Hepatocyte (in vitro differentiated cells): ENCODE data around the gene ABLIM2. TPM values are rescaled to one million over a fixed set of nuclear protein-coding genes. Genes with fewer than 3 reads are reported as not detected.

Experiments used
- DNase-seq: peaks from one replicate; pipeline ENCODE4 v3.0.0-alpha.2; 2016; ENCODE audit warnings: low spot score
- H2AFZ ChIP-seq: fragments of 200-600 bp; sonication (generic); 2 replicates; pipeline ENCODE4 v1.6.0; 2016; ENCODE audit warnings: antibody characterized with exemption, mild to moderate bottlenecking
- H3K27ac ChIP-seq: fragments of 200-600 bp; sonication (generic); 2 replicates; pipeline ENCODE4 v1.5.1; 2016; ENCODE audit warnings: mild to moderate bottlenecking
- H3K27me3 ChIP-seq: fragments of 200-600 bp; sonication (generic); 2 replicates; pipeline ENCODE4 v1.6.1; 2016
- H3K36me3 ChIP-seq: fragments of 200-600 bp; sonication (generic); replicated peaks from 2 replicates; pipeline ENCODE4 v1.5.1; 2016; ENCODE audit warnings: low read depth; ENCODE audit not compliant: insufficient read depth
- H3K4me1 ChIP-seq: fragments of 200-600 bp; sonication (generic); 2 replicates; pipeline ENCODE4 v1.5.1; 2016; ENCODE audit warnings: mild to moderate bottlenecking, moderate library complexity; ENCODE audit not compliant: insufficient read depth
- H3K4me2 ChIP-seq: fragments of 200-600 bp; sonication (generic); 2 replicates; pipeline ENCODE4 v1.6.0; 2016
- H3K4me3 ChIP-seq: fragments of 200-600 bp; sonication (generic); 2 replicates; pipeline ENCODE4 v1.5.1; 2016; ENCODE audit warnings: mild to moderate bottlenecking
- H3K79me2 ChIP-seq: fragments of 200-600 bp; sonication (generic); 2 replicates; pipeline ENCODE4 v1.6.0; 2017; ENCODE audit warnings: mild to moderate bottlenecking
- H3K9me2 ChIP-seq: fragments of 200-600 bp; sonication (generic); replicated peaks from 2 replicates; pipeline ENCODE4 v1.6.0; 2017; ENCODE audit warnings: mild to moderate bottlenecking; ENCODE audit not compliant: insufficient read depth
- H3K9me3 ChIP-seq: fragments of 200-600 bp; sonication (generic); 2 replicates; pipeline ENCODE4 v1.5.1; 2016; ENCODE audit warnings: low read depth, mild to moderate bottlenecking
- H4K20me1 ChIP-seq: fragments of 200-600 bp; sonication (generic); 2 replicates; pipeline ENCODE4 v1.6.0; 2016; ENCODE audit warnings: mild to moderate bottlenecking; ENCODE audit not compliant: insufficient read depth, poor library complexity, severe bottlenecking
- EZH2 ChIP-seq: fragments of 200-600 bp; sonication (generic); IDR thresholded peaks from 2 replicates; pipeline ENCODE4 v1.6.1; 2016; ENCODE audit warnings: antibody characterized with exemption, mild to moderate bottlenecking, borderline replicate concordance
- EZH2phosphoT487 ChIP-seq: fragments of 200-600 bp; sonication (generic); IDR thresholded peaks from one replicate; pipeline ENCODE4 v1.6.1; 2018; ENCODE audit warnings: antibody characterized with exemption, mild to moderate bottlenecking, low read depth, moderate library complexity; ENCODE audit not compliant: unreplicated experiment, severe bottlenecking
- WGBS: methylation state at CpG from one replicate; pipeline ENCODE4 v1.1.6; 2016; ENCODE audit warnings: low lambda C conversion rate; ENCODE audit errors: missing lambda C conversion rate; 5-methylcytosine and 5-hydroxymethylcytosine counted together
- polyA plus RNA-seq: library from polyadenylated mRNA; unstranded; fragments of >200 nt; fragmentation: Nextera tagmentation; extraction: Ambion mirVana; gene quantifications from 2 replicates; pipeline ENCODE4 v1.2.1, GENCODE V29; 2016
- total RNA-seq: library from RNA; depleted of rRNA; stranded (reverse); fragments of >200 nt; gene quantifications from 2 replicates; pipeline ENCODE4 v1.2.3, GENCODE V29; 2014
- TF ChIP-seq, protein P1 (sequence below): fragments of 200-600 bp; sonication (generic); IDR thresholded peaks from 2 replicates; pipeline ENCODE4 v1.5.1; 2016; ENCODE audit warnings: antibody characterized with exemption, mild to moderate bottlenecking; ENCODE audit not compliant: poor library complexity

The ABLIM2 gene
- total and polyA plus RNA-seq, 2 experiments from 2014 or later = 1.7 to 2.0 TPM

DNA sequence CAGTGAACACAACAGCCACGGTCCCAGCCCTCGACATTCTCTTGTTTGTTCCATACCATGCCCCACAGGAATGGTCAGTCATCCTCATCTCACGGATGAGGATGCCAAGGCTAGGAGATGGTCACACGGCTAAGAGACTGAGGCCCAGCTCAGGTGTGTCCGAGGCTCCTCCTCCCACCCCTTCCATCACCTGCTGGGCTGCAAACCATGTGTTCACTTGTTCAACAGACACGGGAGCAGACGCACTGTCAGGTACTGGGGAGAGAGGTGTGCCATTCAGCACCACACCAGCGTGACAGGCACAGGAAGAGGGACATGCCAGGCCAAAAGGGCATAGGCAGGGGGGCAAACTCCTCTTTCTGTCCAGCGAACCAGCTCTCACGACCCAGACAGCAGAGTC is 45.9 kb downstream of the ABLIM2 start:
- no peaks in the 10 kb centered on the region for H4K20me1 ChIP-seq
- H3K4me3 ChIP-seq = no peak overlapping the region
- WGBS = 92% methylated on average over 10 of the region's 10 CpGs
- no peaks in the 10 kb centered on the region for H3K9me3 ChIP-seq
- H3K79me2 ChIP-seq = no peaks in the 10 kb centered on the region
- no peaks in the 10 kb centered on the region for H3K9me2 ChIP-seq
- no peaks in the 10 kb centered on the region for H3K36me3 ChIP-seq
- TF ChIP-seq EZH2phosphoT487 = no peak
- TF ChIP-seq EZH2 = no peak
- TF ChIP-seq, protein P1, sequence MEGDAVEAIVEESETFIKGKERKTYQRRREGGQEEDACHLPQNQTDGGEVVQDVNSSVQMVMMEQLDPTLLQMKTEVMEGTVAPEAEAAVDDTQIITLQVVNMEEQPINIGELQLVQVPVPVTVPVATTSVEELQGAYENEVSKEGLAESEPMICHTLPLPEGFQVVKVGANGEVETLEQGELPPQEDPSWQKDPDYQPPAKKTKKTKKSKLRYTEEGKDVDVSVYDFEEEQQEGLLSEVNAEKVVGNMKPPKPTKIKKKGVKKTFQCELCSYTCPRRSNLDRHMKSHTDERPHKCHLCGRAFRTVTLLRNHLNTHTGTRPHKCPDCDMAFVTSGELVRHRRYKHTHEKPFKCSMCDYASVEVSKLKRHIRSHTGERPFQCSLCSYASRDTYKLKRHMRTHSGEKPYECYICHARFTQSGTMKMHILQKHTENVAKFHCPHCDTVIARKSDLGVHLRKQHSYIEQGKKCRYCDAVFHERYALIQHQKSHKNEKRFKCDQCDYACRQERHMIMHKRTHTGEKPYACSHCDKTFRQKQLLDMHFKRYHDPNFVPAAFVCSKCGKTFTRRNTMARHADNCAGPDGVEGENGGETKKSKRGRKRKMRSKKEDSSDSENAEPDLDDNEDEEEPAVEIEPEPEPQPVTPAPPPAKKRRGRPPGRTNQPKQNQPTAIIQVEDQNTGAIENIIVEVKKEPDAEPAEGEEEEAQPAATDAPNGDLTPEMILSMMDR = no peak
- H3K27me3 ChIP-seq = no peaks in the 10 kb centered on the region
- H3K27ac ChIP-seq = peak overlapping the region; percentile 81
- no peak overlapping the region for H2AFZ ChIP-seq
- DNase-seq = no peak
- H3K4me2 ChIP-seq = no peak overlapping the region
- peaks cover 9% of the 10 kb centered on the region for H3K4me1 ChIP-seq

DNA sequence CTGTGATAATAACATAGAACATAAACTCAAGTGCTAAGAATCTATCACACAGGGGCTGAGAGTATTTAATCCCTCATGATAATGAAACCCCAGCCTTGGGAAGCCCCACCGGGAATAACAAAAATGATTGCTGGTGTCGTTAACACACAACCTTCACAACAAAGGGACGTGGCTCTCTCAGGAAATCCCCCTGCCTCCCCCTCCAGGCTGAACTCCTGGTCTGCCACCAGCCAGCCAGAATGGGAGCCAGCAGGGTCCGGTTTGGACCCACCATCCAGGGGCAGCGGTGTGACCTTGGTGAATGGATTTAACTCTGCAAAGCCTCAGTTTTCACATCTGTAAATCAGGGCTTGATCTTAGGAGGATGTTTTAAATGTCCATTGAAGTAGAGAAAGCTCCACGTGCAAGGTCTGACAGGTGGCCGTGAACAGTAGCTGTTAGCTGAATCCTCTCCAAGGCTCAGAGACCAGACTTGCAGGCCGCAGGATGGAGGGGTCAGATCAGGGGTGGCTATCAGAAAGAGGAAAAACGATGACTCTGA is 46.5 kb downstream of the ABLIM2 start:
- Histone ChIP-seq H3K9me3 (no peaks in the 10 kb centered on the region), H3K9me2 (no peaks in the 10 kb centered on the region), H3K36me3 (no peaks in the 10 kb centered on the region), H2AFZ (no peak overlapping the region), H3K4me1 (peaks cover 9% of the 10 kb centered on the region), H3K27ac (no peak overlapping the region), H3K4me2 (no peak overlapping the region), H3K27me3 (no peaks in the 10 kb centered on the region), H3K4me3 (no peak overlapping the region), H4K20me1 (no peaks in the 10 kb centered on the region), H3K79me2 (no peaks in the 10 kb centered on the region)
- 77% methylated on average over 9 of the region's 9 CpGs for WGBS
- TF ChIP-seq EZH2 (no peak), EZH2phosphoT487 (no peak)
- TF ChIP-seq, protein P1 = no peak
- no peak for DNase-seq

DNA sequence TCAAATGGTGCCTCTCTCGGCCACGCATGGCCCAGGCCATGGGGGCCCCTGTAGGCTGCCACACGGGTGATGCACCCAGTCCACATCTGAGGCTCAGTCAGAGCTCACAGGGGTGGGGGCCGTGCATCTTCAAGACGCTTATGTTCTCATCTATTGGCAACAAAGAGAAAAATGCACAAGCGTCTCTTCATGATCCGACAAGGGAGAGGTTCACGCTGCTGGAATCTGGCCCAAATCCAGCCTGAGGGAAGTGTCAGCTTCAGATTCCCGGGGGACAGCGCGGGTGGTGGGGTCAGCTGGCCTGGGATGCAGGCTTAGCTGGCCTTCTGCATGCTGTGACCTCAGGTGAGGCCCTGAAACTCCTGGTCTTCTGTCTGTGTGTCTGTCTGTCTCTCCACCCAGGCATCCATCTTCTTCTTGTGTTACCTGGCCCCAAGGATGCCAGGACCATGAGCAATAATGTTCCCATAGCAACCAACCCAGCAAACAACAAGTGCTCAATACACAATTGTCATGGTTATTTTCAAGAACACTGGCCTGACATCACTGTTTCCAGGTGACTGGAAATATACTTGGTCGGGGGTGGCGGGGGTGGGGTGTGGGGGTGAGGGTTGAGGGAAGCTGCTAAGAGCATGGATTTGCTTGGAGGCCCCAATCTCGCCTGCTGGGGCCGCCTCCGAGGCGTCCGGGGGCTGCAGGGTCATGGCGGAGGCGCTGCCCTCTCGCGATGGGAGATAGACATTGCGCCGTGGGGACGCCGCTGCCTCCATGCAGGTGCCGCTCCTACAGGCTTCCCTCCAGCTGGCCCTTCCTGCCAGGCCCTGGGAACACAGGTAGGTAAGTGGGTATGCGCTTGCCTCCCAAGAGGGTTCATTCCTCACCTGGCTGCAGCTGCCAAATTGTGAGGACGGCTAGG is 48.3 kb downstream of the ABLIM2 start:
- Histone ChIP-seq H3K9me3 (no peaks in the 10 kb centered on the region), H3K9me2 (no peaks in the 10 kb centered on the region), H3K4me1 (peaks cover 9% of the 10 kb centered on the region), H3K4me3 (no peak overlapping the region), H2AFZ (no peak overlapping the region), H3K4me2 (no peak overlapping the region), H3K36me3 (no peaks in the 10 kb centered on the region), H4K20me1 (no peaks in the 10 kb centered on the region), H3K27ac (no peak overlapping the region), H3K79me2 (no peaks in the 10 kb centered on the region), H3K27me3 (no peaks in the 10 kb centered on the region)
- 58% methylated on average over 19 of the region's 29 CpGs for WGBS
- TF ChIP-seq, protein P1 = peak; percentile 31
- TF ChIP-seq EZH2phosphoT487 = no peak
- DNase-seq = peak; percentile 51
